Erythroblast (primary cell): ENCODE results near the gene PXYLP1.

Experiments used
- GATA1 ChIP-seq: IDR thresholded peaks from 2 replicates; pipeline ENCODE4 v1.6.1; 2011; ENCODE audit warnings: low read depth, mild to moderate bottlenecking, control low read depth, low read length, moderate library complexity
- POLR2A ChIP-seq: IDR thresholded peaks from 2 replicates; pipeline ENCODE4 v1.6.1; 2011; ENCODE audit warnings: mild to moderate bottlenecking, low read length

GRCh38 chr3:141342386-141342785 is 110.8 kb downstream of the PXYLP1 start:
- no peak for TF ChIP-seq POLR2A
- no peak for TF ChIP-seq GATA1
